T follicular helper cell (primary cell): ENCODE data around the gene OR7G3.

Experiments
- DNase-seq: peaks from one replicate; pipeline ENCODE4 v3.0.0-alpha.2; 2020; ENCODE audit warnings: low read depth
- total RNA-seq, 2 experiments: gene quantifications; one replicate each; lab custom pipeline; 2026; lab: John Stamatoyannopoulos, UW

Gene OR7G3
- total RNA-seq, result 0 to 0.06 reads per million in 2 experiments

- DNase-seq, result no peak
These were observed at the start of gene OR7G3 for GRCh38 chr19:9126900-9127405. TSS of gene OR7G3 (minus strand) at chr19:9126950. CDS start at chr19:9126950, 0 bp downstream.

DNA sequence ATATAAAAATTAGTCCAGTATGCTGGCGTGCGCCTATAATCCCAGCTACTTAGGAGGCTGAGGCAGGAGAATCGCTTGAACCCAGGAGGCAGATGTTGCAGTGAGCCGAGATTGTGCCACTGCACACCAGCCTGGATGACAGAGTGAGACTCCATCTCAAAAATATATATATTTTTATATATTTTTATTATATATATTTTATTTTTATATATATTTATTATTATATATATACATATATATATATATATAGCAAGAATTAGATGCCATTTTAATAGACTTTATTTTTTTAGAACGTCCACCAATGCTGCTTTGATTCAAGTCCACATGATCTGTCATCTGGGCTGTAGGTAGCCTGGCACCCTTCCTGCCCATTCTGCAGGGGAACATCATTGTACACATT is 48.6 kb upstream of the OR7G3 start:
- no peak for DNase-seq

- DNase-seq, result no peak
These were observed 44.7 kb upstream of the OR7G3 start for GRCh38 chr19:9171393-9171991.

- no peak for DNase-seq
These were observed 40.1 kb upstream of the OR7G3 start for GRCh38 chr19:9166846-9167245.

DNA sequence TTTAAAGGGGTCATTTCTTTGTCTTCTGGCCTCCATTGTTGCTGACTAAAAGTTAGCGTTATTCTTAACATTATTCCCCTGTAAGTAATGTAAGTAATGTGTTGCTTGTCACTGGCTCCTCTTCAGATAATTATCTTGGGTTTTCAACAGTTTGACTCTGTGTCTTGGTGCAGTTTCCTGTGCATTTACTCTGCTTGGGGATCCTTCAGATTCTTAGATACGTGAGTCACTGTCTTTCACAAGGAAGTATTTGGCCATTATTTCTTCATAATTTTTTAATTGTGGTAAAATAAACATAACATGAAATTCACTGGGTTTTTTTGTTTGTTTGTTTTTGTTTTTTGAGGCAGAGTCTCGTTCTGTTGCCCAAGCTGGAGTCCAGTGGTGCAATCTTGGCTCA is 38.5 kb upstream of the OR7G3 start:
- no peak for DNase-seq

DNA sequence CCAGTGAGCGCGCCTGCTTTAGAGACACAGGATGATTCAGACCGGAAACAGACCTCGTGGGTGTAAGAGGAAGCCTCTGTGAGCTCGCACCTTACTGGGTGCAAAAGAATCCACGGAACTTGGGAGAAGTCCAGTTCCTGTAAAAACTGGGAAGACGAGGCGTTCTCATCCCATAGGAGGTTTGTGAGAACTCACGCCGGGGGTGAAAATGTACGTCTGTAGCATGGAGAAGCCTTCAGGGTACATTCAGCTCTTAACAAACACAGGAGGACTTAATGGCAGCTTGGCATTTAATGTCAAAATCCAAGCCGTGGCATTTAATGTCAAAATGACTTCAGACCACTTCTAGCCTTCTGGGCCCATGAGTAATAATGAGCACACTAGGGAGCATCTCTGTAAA is 34.7 kb upstream of the OR7G3 start:
- no peak for DNase-seq

GRCh38 chr19:9159891-9160290 is 33.1 kb upstream of the OR7G3 start:
- DNase-seq, result no peak

DNA sequence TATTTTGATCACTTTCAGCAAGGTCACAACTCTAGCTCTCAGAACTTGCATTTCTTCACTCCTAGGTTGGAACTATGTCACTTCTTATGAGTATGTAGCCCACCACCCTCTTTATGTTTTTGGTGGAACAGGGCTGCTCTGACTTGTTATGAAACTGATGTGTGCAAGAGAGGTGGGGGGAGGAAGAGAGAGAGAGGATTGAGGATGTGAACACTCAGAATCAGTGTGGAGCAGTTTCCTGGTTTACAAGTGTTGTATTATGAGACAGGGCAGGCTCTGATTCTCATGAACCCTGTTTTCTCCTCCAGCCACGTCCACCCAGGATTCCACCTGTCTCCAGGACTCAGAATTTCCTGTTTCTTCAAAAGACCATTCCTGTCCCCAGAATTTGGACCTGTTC is 29.6 kb upstream of the OR7G3 start:
- no peak for DNase-seq

- DNase-seq, result no peak
These were observed 28.8 kb upstream of the OR7G3 start for GRCh38 chr19:9155591-9155990.

DNA sequence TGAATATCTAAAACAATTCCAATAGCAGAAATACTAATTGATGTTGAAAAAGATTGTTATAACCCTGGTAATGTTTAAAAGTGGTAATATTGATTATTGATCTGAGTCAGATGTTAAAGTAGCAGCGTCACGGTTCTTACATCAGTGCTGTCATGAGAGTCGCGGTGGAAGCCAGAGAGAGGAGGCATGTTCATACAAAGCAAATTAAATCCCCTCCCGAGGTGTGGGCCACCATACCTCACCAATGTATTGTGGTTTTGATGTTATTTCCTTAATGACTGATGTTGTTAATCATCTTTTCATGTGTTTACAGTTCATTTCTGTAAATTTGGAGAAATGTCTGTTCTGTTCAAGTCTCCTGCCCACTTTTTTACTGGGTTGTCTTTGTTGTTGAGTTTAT is 24.6 kb upstream of the OR7G3 start:
- DNase-seq, result no peak

DNA sequence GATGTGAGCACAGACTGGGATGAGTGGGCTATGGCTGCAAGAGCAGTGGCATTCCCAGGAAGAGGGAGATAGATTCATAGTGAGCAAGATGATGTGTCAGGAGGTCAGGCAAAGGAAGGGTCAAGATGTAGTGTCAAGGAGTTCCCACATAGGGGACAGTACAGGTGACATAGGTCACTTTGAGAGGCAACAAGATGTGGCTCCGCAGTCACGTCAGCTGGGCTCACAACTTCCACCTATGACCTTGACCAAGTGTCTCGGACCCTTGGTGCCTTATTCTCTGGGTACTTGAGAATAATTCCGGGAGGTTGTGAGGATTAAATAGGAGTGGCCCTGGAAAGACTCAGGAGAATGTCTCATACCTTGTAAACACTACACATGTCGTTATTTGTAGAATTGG is 23.9 kb upstream of the OR7G3 start:
- DNase-seq, result no peak

- DNase-seq, result no peak
These were observed 23.2 kb upstream of the OR7G3 start for GRCh38 chr19:9149997-9150396.

GRCh38 chr19:9148697-9149096 is 21.9 kb upstream of the OR7G3 start:
- DNase-seq, result no peak

GRCh38 chr19:9146882-9147281 is 20.1 kb upstream of the OR7G3 start:
- DNase-seq, result no peak

GRCh38 chr19:9144920-9145319 is 18.2 kb upstream of the OR7G3 start:
- DNase-seq, result no peak

- peak; percentile 87 for DNase-seq
These were observed 13.6 kb upstream of the OR7G3 start, which contains the start of gene ZNF317 for GRCh38 chr19:9140159-9140874. TSS of gene ZNF317 (plus strand) at chr19:9140397. CDS start at chr19:9156017, 15,620 bp downstream.

- DNase-seq, result no peak
These were observed 12.9 kb upstream of the OR7G3 start for GRCh38 chr19:9139609-9140158.

DNA sequence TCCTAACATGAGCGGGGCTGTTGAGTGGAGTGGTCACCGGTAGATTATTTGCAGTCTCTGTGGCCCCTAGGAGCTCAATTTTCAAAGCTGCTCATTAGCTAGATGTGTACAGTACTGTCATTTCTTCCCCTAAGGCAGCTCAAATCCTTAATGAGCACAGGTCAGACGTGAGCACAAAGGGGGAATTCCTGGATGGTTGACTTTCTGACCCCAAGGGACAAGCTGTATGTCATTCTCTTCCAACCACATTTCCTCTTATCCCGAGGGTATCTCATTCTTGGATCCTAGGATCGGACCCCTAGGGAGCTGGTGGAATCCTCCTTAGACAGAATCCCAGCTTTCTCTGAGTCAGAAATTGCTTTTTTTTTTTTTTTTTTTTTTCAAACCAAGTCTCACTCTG is 5.7 kb upstream of the OR7G3 start:
- no peak for DNase-seq

DNA sequence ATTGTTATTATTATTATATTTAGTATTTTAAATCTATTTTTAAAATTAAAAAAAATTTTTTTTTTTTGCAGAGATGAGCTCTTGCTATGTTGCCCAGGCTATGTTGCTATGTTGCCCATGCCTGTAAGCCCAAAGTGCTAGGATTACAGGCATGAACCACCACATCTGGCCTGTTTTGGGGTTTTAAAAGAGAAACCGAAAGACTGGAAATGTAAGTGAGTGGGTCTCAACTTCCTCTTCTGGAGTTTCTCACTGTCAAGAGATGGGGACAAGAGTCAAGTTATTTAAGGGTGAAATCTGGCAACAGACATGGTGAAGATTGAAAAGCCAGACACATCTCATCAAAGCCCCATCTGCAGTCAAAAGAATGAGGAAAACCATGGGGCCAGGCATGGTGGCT is 4.2 kb upstream of the OR7G3 start:
- DNase-seq, result no peak

DNA sequence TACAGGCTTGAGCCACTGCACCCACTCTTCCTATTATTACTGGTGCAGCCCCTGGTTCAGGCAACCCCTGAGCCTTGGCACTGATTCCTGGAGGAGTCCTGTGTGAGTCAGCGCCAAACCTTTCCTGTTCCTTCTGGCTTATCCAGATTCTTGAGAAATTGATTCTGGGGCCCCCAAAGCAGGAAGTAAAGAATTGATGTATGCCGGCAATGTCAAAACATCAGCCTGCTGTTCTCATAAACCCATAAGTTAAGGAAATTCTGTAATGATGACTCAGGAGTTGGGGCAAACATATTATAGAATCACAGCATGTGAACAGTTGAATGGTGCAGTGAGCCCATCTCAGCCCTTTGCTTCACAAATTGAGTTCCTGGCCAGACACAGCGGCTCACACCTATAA is 1.4 kb upstream of the OR7G3 start:
- no peak for DNase-seq

GRCh38 chr19:9116547-9116946 is 10.2 kb downstream of the OR7G3 start:
- no peak for DNase-seq

- no peak for DNase-seq
These were observed 11.4 kb downstream of the OR7G3 start, which contains the start of gene OR7G1 for GRCh38 chr19:9115307-9115813. TSS of gene OR7G1 (minus strand) at chr19:9115763. CDS start at chr19:9115763, 0 bp downstream.

GRCh38 chr19:9109959-9110358 is 16.8 kb downstream of the OR7G3 start:
- DNase-seq, result no peak
